Gastrocnemius medialis (tissue), 4 donors: ENCODE data around the gene RIPOR3. TPM values are rescaled to one million over a fixed set of nuclear protein-coding genes. Genes with fewer than 3 reads are reported as not detected.
A peak's percentile ranks its signal among the peaks of the same experiment; 100 is the strongest.

Experiments used
- ATAC-seq, 2 donors: fragments of 150-250 bp; one replicate each; pipeline ENCODE4 v1.9.1; 2016
- DNase-seq, 2 donors: peaks; one replicate each; pipeline ENCODE4 v3.0.0-alpha.2; 2019
- H3K27ac ChIP-seq, 4 donors: fragments of 200-600 bp; sonication (generic); 1 replicate in 1 of 4; 2 replicates in 3 of 4; pipeline ENCODE4 v1.5.1; 2016 to 2018; ENCODE audit warnings: mild to moderate bottlenecking in 2 of 4, moderate library complexity in 1 of 4
- H3K27me3 ChIP-seq, 3 donors: fragments of 200-600 bp; sonication (generic) in 2 of 3; 1 replicate in 1 of 3; 2 replicates in 2 of 3; pipeline versions ENCODE4 v1.5.1 to v1.6.0; 2016 to 2019; ENCODE audit warnings: mild to moderate bottlenecking in 1 of 3, moderate library complexity in 1 of 3
- H3K36me3 ChIP-seq, 2 donors: fragments of 200-600 bp; sonication (generic) in 1 of 2; one replicate each; pipeline ENCODE4 v1.5.1; 2017 to 2018
- H3K4me1 ChIP-seq, 2 donors: fragments of 200-600 bp; sonication (generic) in 1 of 2; one replicate each; pipeline ENCODE4 v1.5.1; 2016 to 2017; ENCODE audit warnings: mild to moderate bottlenecking in 2 of 2
- H3K4me3 ChIP-seq, 4 donors: fragments of 200-600 bp; sonication (generic) in 3 of 4; 1 replicate in 1 of 4; 2 replicates in 3 of 4; pipeline ENCODE4 v1.5.1; 2016 to 2019; ENCODE audit warnings: mild to moderate bottlenecking in 2 of 4
- H3K9me3 ChIP-seq, 3 donors: fragments of 200-600 bp; sonication (generic) in 2 of 3; 1 replicate in 1 of 3; 2 replicates in 2 of 3; pipeline ENCODE4 v1.5.1; 2016 to 2019
- CTCF ChIP-seq, 5 experiments: fragments of 450-650 bp in 3 of 5; fragments of 200-600 bp in 2 of 5; sonication (generic) in 2 of 5; IDR thresholded peaks in 4 of 5; conservative IDR thresholded peaks in 1 of 5; 1 replicate in 4 of 5; 2 replicates in 1 of 5; pipeline ENCODE4 v1.5.1; 2016 to 2019; ENCODE audit warnings: antibody characterized with exemption in 5 of 5, mild to moderate bottlenecking in 3 of 5, moderate library complexity in 3 of 5
- POLR2A ChIP-seq, 2 donors: fragments of 450-650 bp; IDR thresholded peaks; one replicate each; pipeline ENCODE4 v1.6.1; 2017; ENCODE audit warnings: antibody characterized with exemption in 2 of 2, mild to moderate bottlenecking in 2 of 2, moderate library complexity in 2 of 2
- in situ Hi-C, 4 donors: fragments of 200-750 bp; cut with MboI; loops; one replicate each; pipeline versions ENCODE4 v1.15.0 to v1.8.0; 2017; ENCODE audit warnings: low sequenced_read_pairs in 4 of 4
- intact Hi-C: fragments of 100-400 bp; cut with DNase I; formaldehyde crosslinking; loops from one replicate; pipeline ENCODE4 v1.15.1; 2023; ENCODE audit warnings: low total_unique reads
- total RNA-seq, 4 donors: library from RNA; depleted of rRNA; stranded (reverse); fragments of >200 nt; gene quantifications; one replicate each; pipeline versions ENCODE4 v1.1.0 to v1.2.3, GENCODE V29; 2016

The RIPOR3 gene
- total RNA-seq, 4 donors from 2014 or later: 5.3 to 12.5 (median 8.2) TPM

- Histone ChIP-seq H3K27me3 (peaks cover 19 to 41% (median 31%) of the 10 kb centered on the region in 3 donors), H3K4me3 (no peak overlapping the region), H3K36me3 (no peaks in the 10 kb centered on the region), H3K9me3 (no peaks in the 10 kb centered on the region), H3K27ac (no peak overlapping the region), H3K4me1 (peaks cover 16 to 17% of the 10 kb centered on the region in 2 donors)
- ATAC-seq (no peak), DNase-seq (no peak)
- intact Hi-C loops: no loop called here
- TF ChIP-seq CTCF (IDR thresholded peaks at IDR 0.05 in 4 of 5, conservative IDR thresholded peaks at IDR 0.05 in 1 of 5) (no peak), POLR2A (IDR thresholded peaks at IDR 0.05) (no peak)
- in situ Hi-C loops: no loop called here
Measured at GRCh38 chr20:50596694-50597021, 94.7 kb downstream of the RIPOR3 start.

GRCh38 chr20:50595988-50596693, 95.2 kb downstream of the RIPOR3 start:
- in situ Hi-C loops (no loop called here), intact Hi-C loops (no loop called here)
- Histone ChIP-seq H3K27me3 (peaks cover 19 to 38% (median 31%) of the 10 kb centered on the region in 3 donors), H3K27ac (no peak overlapping the region), H3K36me3 (no peaks in the 10 kb centered on the region), H3K4me3 (no peak overlapping the region), H3K4me1 (peaks cover 18 to 20% of the 10 kb centered on the region in 2 donors), H3K9me3 (no peaks in the 10 kb centered on the region)
- DNase-seq (no peak), ATAC-seq (no peak)
- TF ChIP-seq CTCF (IDR thresholded peaks at IDR 0.05 in 4 of 5, conservative IDR thresholded peaks at IDR 0.05 in 1 of 5): no peak
- TF ChIP-seq POLR2A (IDR thresholded peaks at IDR 0.05): no peak

- Histone ChIP-seq H3K4me1 (peaks cover 18 to 20% of the 10 kb centered on the region in 2 donors), H3K4me3 (no peak overlapping the region), H3K27me3 (peaks cover 19 to 33% (median 28%) of the 10 kb centered on the region in 3 donors), H3K9me3 (no peaks in the 10 kb centered on the region), H3K36me3 (peaks cover 0 to 2% of the 10 kb centered on the region in 2 donors), H3K27ac (no peak overlapping the region)
- in situ Hi-C loops (no loop called here), intact Hi-C loops (no loop called here)
- ATAC-seq (peak; percentile 5 to 7), DNase-seq (no peak)
- TF ChIP-seq POLR2A (IDR thresholded peaks at IDR 0.05) (no peak), CTCF (IDR thresholded peaks at IDR 0.05 in 4 of 5, conservative IDR thresholded peaks at IDR 0.05 in 1 of 5) (no peak)
Measured at GRCh38 chr20:50595433-50595895, 95.9 kb downstream of the RIPOR3 start.

- H3K9me3 ChIP-seq: no peaks in the 10 kb centered on the region
- DNase-seq: no peak
- intact Hi-C loops: no loop called here
- H3K27me3 ChIP-seq: peaks cover 19 to 30% (median 22%) of the 10 kb centered on the region in 3 donors
- peak; percentile 8 to 26 for ATAC-seq
- peaks cover 18 to 20% of the 10 kb centered on the region in 2 donors for H3K4me1 ChIP-seq
- in situ Hi-C loops: no loop called here
- H3K27ac ChIP-seq: no peak overlapping the region
- TF ChIP-seq CTCF (IDR thresholded peaks at IDR 0.05 in 4 of 5, conservative IDR thresholded peaks at IDR 0.05 in 1 of 5) (no peak), POLR2A (IDR thresholded peaks at IDR 0.05) (no peak)
- no peak overlapping the region for H3K4me3 ChIP-seq
- H3K36me3 ChIP-seq: peaks cover 0 to 8% of the 10 kb centered on the region in 2 donors
Measured at GRCh38 chr20:50594591-50595432, 96.5 kb downstream of the RIPOR3 start.
